Fibroblast of skin of left quadriceps (primary cell): ENCODE results near the gene VPS51.
A peak's percentile ranks its signal among the peaks of the same experiment; 100 is the strongest.
"Not testable (repeated sequence)": the region's sequence is repeated elsewhere in the genome, so short reads cannot be mapped to it uniquely, and the experiment has no call there.

Source experiments
- DNase-seq, 2 experiments: peaks; one replicate each; pipeline ENCODE4 v3.0.0-alpha.2; 2013; ENCODE audit warnings: low read depth in 2 of 2

The VPS51 gene

GRCh38 chr11:65133724-65134123 lies 37.7 kb downstream of the VPS51 start:
- DNase-seq = no peak

DNA sequence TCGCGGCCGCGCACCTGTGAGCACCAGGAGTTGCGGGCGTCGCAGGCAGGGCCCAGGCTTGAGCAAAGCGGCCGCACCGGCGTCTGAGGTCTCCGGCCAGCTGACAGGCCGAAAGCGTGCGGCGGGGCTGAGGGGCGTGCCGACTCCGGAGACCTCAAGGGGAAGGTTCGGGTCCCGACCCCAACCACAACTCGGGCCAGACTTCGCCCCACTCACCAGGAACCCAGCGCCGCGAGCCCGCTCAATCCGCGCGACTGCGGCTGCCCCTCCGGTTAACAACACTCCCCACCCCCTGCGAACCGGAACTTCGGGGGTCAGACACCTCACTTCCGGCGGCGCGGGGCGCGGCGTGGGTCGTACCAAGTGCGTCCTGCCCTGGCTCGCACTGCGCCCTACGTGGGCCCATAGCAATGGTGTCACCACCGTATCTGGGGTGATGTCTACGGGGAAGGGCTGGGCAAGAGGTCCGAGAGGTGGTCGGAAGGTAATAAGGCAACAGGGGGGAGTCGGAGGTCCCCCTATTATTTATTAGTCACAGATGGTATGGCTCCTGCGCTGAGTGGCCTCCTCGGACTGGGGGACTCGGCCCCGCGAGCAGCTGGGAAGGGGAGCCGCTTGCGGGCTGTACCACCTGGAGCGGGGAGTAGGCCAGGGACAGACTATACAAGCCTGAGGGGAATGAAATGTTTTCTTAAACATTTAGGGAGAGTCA lies 38.4 kb downstream of the VPS51 start, which contains the start of gene SYVN1:
Gene SYVN1 (minus strand): TSS at position 280 of the 712 bp plus-strand sequence. CDS start 918 bp downstream, outside the sequence.
- DNase-seq = peak; percentile 73 to 76

DNA sequence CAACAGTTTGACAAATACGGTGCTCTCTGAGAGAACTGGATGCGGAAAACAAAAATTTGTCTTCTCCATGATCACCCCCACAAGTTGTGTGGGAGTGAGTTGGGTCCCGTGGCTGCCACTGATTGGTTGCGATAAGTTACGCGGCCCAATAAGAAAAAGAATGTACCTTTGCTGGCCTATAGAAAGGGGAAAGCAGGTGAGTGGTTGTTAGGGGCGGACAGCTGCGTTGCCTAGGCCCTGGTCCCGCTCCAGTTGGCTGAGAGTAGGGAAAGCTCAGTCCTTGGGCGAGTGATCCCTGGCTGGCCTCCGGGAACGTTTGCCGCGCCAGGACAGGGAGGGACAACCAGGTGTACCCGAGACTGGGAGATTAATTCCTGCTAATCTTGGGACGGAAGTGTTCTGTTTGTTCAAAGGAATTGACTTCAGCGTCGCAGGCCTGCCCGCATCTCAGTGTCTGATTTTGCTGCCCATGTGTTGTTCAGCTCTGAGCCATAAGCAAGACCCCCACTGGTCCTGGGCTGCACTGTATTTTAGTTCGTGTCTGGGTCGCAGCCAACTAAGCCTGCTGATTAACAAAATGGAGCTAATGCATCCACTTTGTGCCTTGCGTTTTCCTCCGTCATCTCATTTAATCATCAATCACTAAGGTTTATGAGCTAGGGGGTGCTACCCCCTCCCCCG lies 39.1 kb downstream of the VPS51 start:
- DNase-seq = peak; percentile 92 to 94

GRCh38 chr11:65135633-65136145 lies 39.7 kb downstream of the VPS51 start:
- DNase-seq = no peak

GRCh38 chr11:65136515-65137096 lies 40.6 kb downstream of the VPS51 start:
- DNase-seq = no peak

- no peak for DNase-seq
Measured at GRCh38 chr11:65141896-65142494, 46.0 kb downstream of the VPS51 start.

DNA sequence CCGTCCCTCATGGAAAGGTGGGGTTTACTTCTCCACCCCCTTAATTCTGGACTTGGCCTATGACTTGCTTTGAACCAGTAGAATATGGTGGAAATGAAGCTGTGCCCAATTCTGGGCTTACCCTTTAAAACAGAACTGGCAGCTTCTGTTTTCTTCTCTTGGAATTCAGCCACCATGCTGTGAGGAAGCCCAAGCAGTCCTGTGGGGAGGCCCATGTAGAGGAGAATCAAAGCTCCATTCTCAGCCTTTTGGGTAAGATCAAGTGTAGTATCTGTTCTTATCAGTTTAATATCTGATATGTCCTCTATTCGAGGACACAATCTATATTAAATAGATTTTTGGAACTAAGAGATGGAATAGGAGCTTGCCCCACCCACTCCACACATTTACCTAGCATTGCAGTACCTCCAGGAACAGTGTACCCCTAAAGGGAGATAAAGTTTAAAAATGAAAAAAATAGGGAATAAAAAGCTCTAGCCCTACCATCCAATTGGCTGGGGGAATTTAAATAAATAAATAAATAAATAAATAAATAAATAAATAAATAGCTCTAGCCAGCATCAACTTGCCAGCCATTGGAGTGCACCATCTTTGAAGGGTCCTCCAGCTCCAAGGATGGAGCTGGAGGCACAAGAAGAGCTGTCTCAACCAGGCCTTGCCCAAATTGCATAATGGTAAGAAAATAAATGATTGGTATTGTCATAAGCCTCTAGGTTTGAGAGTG lies 51.5 kb downstream of the VPS51 start:
- no peak for DNase-seq

- no peak for DNase-seq
Measured at GRCh38 chr11:65148657-65149056, 52.6 kb downstream of the VPS51 start.

GRCh38 chr11:65150131-65150508 lies 54.1 kb downstream of the VPS51 start:
- not testable (repeated sequence) for DNase-seq

GRCh38 chr11:65150509-65151299 lies 54.7 kb downstream of the VPS51 start:
- peak; percentile 26 to 27 for DNase-seq

- no peak for DNase-seq
Measured at GRCh38 chr11:65151331-65151899, 55.4 kb downstream of the VPS51 start.

DNA sequence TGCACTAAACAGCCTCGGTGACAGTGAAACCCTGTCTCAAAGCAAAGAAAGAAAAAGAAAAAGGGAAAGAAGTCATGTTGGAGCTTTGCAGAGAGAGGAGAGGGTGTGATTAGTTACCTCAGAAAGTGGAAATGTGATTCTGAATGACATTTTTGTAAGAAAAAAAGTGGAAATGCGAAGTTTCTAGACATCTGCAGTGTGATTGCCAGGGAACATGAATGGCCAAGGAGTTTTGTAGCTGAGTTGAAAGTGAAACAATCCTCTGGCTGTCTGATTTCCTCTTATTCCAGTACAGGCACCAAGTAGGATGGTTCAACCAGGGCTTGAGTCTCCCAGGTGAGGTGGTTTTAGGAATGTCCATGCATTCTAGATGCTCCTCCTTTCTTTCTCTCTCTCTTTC lies 56.1 kb downstream of the VPS51 start:
- DNase-seq = no peak

DNA sequence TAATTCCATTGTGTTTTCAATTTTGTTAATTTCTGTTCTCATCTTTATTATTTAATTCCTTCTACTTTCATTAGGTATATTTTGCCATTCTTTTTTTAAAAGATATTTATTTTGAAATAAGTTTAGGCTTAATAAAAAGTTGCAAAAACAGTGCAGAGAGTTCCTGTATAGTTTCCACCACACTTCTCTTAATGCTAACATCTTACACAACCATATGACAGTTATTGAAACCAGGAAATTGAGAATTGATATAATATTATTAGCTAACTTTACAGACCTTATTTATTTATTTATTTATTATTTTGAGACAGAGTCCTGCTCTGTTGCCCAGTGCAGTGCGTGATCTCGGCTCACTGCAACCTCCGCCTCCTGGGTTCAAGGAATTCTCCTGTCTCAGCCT lies 60.2 kb downstream of the VPS51 start:
- DNase-seq = no peak

- no peak for DNase-seq
Measured at GRCh38 chr11:65156926-65157325, 60.9 kb downstream of the VPS51 start.

- DNase-seq = no peak
Measured at GRCh38 chr11:65157336-65157735, 61.3 kb downstream of the VPS51 start.

DNA sequence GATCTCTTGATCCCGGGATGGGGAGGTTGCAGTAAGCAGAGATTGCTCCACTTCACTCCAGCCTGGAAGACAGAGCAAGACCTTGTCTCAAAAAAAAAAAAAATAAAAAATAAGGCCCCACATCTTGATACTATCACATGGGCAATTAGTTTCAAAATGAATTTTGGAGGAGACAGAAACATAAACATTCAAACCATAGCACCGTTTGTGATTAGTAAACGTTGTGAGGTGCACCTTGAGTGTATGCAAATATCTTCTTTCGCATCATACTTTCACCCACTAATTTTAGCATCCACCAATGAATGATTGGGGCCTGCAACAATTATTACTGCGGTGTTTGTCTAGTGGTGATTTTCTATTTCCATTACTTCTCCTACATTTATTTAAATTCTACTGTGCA lies 63.0 kb downstream of the VPS51 start:
- DNase-seq = no peak

GRCh38 chr11:65160643-65161042 lies 64.6 kb downstream of the VPS51 start:
- DNase-seq = no peak
